Tibial artery (tissue), 4 donors: ENCODE data around the gene SLC12A9.

ENCODE experiments used
- DNase-seq, 2 donors: peaks; one replicate each; pipeline ENCODE4 v3.0.0-alpha.2; 2019
- H3K27ac ChIP-seq, 2 donors: fragments of 200-600 bp; sonication (generic) in 1 of 2; 1 replicate in 1 of 2; 2 replicates in 1 of 2; pipeline ENCODE4 v1.5.1; 2018 to 2019; ENCODE audit warnings: mild to moderate bottlenecking in 1 of 2
- H3K27me3 ChIP-seq, 2 donors: fragments of 200-600 bp; sonication (generic) in 1 of 2; one replicate each; pipeline versions ENCODE4 v1.5.1 to v1.6.0; 2016 to 2019
- H3K36me3 ChIP-seq, 3 donors: fragments of 200-600 bp; sonication (generic) in 2 of 3; one replicate each; pipeline ENCODE4 v1.5.1; 2016 to 2019; ENCODE audit warnings: mild to moderate bottlenecking in 2 of 3
- H3K4me1 ChIP-seq, 4 donors: fragments of 200-600 bp; sonication (generic) in 2 of 4; 1 replicate in 3 of 4; 2 replicates in 1 of 4; pipeline ENCODE4 v1.5.1; 2016 to 2019
- H3K4me3 ChIP-seq, 2 donors: fragments of 200-600 bp; sonication (generic) in 1 of 2; 1 replicate in 1 of 2; 2 replicates in 1 of 2; pipeline ENCODE4 v1.5.1; 2018 to 2019; ENCODE audit warnings: mild to moderate bottlenecking in 2 of 2
- H3K9me3 ChIP-seq, 3 donors: fragments of 200-600 bp; sonication (generic) in 1 of 3; one replicate each; pipeline ENCODE4 v1.5.1; 2016 to 2019
- CTCF ChIP-seq, 2 experiments: fragments of 200-600 bp in 1 of 2; fragments of 450-650 bp in 1 of 2; IDR thresholded peaks; one replicate each; pipeline ENCODE4 v1.5.1; 2017 to 2019; ENCODE audit warnings: antibody characterized with exemption in 2 of 2, mild to moderate bottlenecking in 1 of 2, moderate library complexity in 1 of 2
- intact Hi-C: fragments of 100-400 bp; cut with DNase I; formaldehyde crosslinking; loops from one replicate; pipeline ENCODE4 v1.15.0; 2023; ENCODE audit warnings: low total_unique reads

Gene SLC12A9

GRCh38 chr7:100887516-100888290 is 35.2 kb downstream of the SLC12A9 start:
- no peaks in the 10 kb centered on the region for H3K27me3 ChIP-seq
- H3K27ac ChIP-seq: peak overlapping the region in 1 of 2 donors; percentile 94
- no peak overlapping the region for H3K4me3 ChIP-seq
- TF ChIP-seq CTCF (IDR thresholded peaks at IDR 0.05): no peak
- no peak for DNase-seq
- intact Hi-C loops: no loop called here
- peaks cover 54 to 63% (median 61%) of the 10 kb centered on the region in 3 donors for H3K36me3 ChIP-seq
- H3K9me3 ChIP-seq: no peaks in the 10 kb centered on the region
- peaks cover 5 to 31% (median 25%) of the 10 kb centered on the region in 4 donors for H3K4me1 ChIP-seq

- peak overlapping the region; percentile 85 to 94 for H3K27ac ChIP-seq
- no peak for TF ChIP-seq CTCF (IDR thresholded peaks at IDR 0.05)
- peaks cover 47 to 55% (median 53%) of the 10 kb centered on the region in 3 donors for H3K36me3 ChIP-seq
- no peak for DNase-seq
- intact Hi-C loops: no loop called here
- H3K4me1 ChIP-seq: peaks cover 5 to 31% (median 25%) of the 10 kb centered on the region in 4 donors
- peaks cover 0 to 4% of the 10 kb centered on the region in 2 donors for H3K27me3 ChIP-seq
- H3K4me3 ChIP-seq: peak overlapping the region; percentile 59 to 67
- no peaks in the 10 kb centered on the region for H3K9me3 ChIP-seq
These were observed 35.9 kb downstream of the SLC12A9 start for GRCh38 chr7:100888291-100888987.

GRCh38 chr7:100888988-100889750 is 36.7 kb downstream of the SLC12A9 start, which contains the start of gene UFSP1:
TSS of gene UFSP1 (minus strand) at chr7:100889715. CDS start at chr7:100889271, 444 bp downstream.
- intact Hi-C loops: no loop called here
- peaks cover 0 to 12% of the 10 kb centered on the region in 2 donors for H3K27me3 ChIP-seq
- no peak for DNase-seq
- peaks cover 42 to 48% (median 46%) of the 10 kb centered on the region in 3 donors for H3K36me3 ChIP-seq
- no peak for TF ChIP-seq CTCF (IDR thresholded peaks at IDR 0.05)
- H3K9me3 ChIP-seq: no peaks in the 10 kb centered on the region
- H3K4me3 ChIP-seq: peak within 1 kb of the TSS; percentile 59 to 67
- peak within 1 kb of the TSS; percentile 85 to 94 for H3K27ac ChIP-seq
- peaks cover 5 to 31% (median 25%) of the 10 kb centered on the region in 4 donors for H3K4me1 ChIP-seq

- Histone ChIP-seq H3K27me3 (peaks cover 0 to 29% of the 10 kb centered on the region in 2 donors), H3K4me1 (peaks cover 5 to 48% (median 39%) of the 10 kb centered on the region in 4 donors), H3K9me3 (no peaks in the 10 kb centered on the region), H3K4me3 (peak overlapping the region; percentile 59 to 67), H3K36me3 (peaks cover 24 to 31% (median 29%) of the 10 kb centered on the region in 3 donors), H3K27ac (peak overlapping the region; percentile 85 to 94)
- DNase-seq: no peak
- TF ChIP-seq CTCF (IDR thresholded peaks at IDR 0.05): no peak
- intact Hi-C loops: loop anchor here (10.0 kb wide), 1 partner anchor 274 kb away; the partner anchor contains the start of gene VGF
These were observed 38.4 kb downstream of the SLC12A9 start for GRCh38 chr7:100890653-100891567.
